OCI-LY7 (cell line): ENCODE data around the gene KPTN. TPM values are rescaled to one million over a fixed set of nuclear protein-coding genes. Genes with fewer than 3 reads are reported as not detected.
A peak's percentile ranks its signal among the peaks of the same experiment; 100 is the strongest.

Experiments
- BruUV-seq: library from RNA; stranded (reverse); fragments of 400-500 nt; replicated peaks from 2 replicates; lab custom pipeline; 2021; lab: Mats Ljungman, UMichigan
- CTCF ChIA-PET: fragments of 300-600 bp; sonication (Branson Sonifier 250); formaldehyde crosslinking; loops from one replicate; lab custom pipeline; 2022; ENCODE audit warnings: antibody characterized with exemption; ENCODE audit not compliant: unreplicated experiment; lab: Charles Lee
- POLR2A ChIA-PET: fragments of 300-600 bp; sonication (Branson Sonifier 250); formaldehyde crosslinking; loops from one replicate; lab custom pipeline; 2022; ENCODE audit warnings: antibody characterized with exemption; lab: Charles Lee
- DNase-seq: peaks from one replicate; pipeline ENCODE4 v3.0.0-alpha.2; 2015; ENCODE audit warnings: low spot score
- H2AFZ ChIP-seq: fragments of 200-600 bp; sonication (generic), shearing (Covaris generic); 2 replicates; pipeline ENCODE4 v1.6.1; 2014; ENCODE audit warnings: mild to moderate bottlenecking, antibody characterized with exemption, low read length, moderate library complexity
- H3K27ac ChIP-seq: fragments of 200-600 bp; sonication (generic); 2 replicates; pipeline ENCODE4 v1.5.1; 2014; ENCODE audit warnings: mixed run types, low read depth, mild to moderate bottlenecking, moderate library complexity, low read length, inconsistent platforms; ENCODE audit not compliant: poor library complexity, severe bottlenecking
- H3K36me3 ChIP-seq: fragments of 200-600 bp; sonication (generic); 2 replicates; pipeline ENCODE4 v1.6.1; 2014; ENCODE audit warnings: mild to moderate bottlenecking, antibody characterized with exemption, low read length, moderate library complexity, mixed read lengths; ENCODE audit not compliant: insufficient read depth
- H3K4me1 ChIP-seq: fragments of 200-600 bp; sonication (generic); 2 replicates; pipeline ENCODE4 v1.5.1; 2014; ENCODE audit warnings: mild to moderate bottlenecking, low read length; ENCODE audit not compliant: insufficient read depth, poor library complexity, severe bottlenecking
- H3K4me2 ChIP-seq: fragments of 200-600 bp; sonication (generic); 2 replicates; pipeline ENCODE4 v1.6.1; 2014; ENCODE audit warnings: mild to moderate bottlenecking, low read length
- H3K4me3 ChIP-seq: fragments of 200-600 bp; sonication (generic); 2 replicates; pipeline ENCODE4 v1.5.1; 2014; ENCODE audit warnings: mild to moderate bottlenecking, low read depth, low read length; ENCODE audit not compliant: poor library complexity, severe bottlenecking
- H3K79me2 ChIP-seq: fragments of 200-600 bp; sonication (generic); 2 replicates; pipeline ENCODE4 v1.6.1; 2016; ENCODE audit warnings: low read depth, mild to moderate bottlenecking, low read length, moderate library complexity, mixed read lengths; ENCODE audit not compliant: insufficient read depth
- H3K9me2 ChIP-seq: fragments of 200-600 bp; sonication (generic); 2 replicates; pipeline ENCODE4 v1.6.1; 2016; ENCODE audit warnings: mild to moderate bottlenecking, low read length, mixed read lengths; ENCODE audit not compliant: insufficient read depth
- H3K9me3 ChIP-seq: fragments of 200-600 bp; sonication (generic); 2 replicates; pipeline ENCODE4 v1.6.1; 2014; ENCODE audit warnings: mild to moderate bottlenecking, mixed run types, low read length, mixed read lengths
- H4K20me1 ChIP-seq: fragments of 200-600 bp; sonication (generic); 2 replicates; pipeline ENCODE4 v1.6.1; 2014; ENCODE audit warnings: mild to moderate bottlenecking, antibody characterized with exemption, low read length, moderate library complexity, mixed read lengths; ENCODE audit not compliant: insufficient read depth
- CTCF ChIP-seq: fragments of 200-600 bp; sonication (generic); conservative IDR thresholded peaks from 2 replicates; pipeline ENCODE4 v1.5.1; 2014; ENCODE audit warnings: mild to moderate bottlenecking, antibody characterized with exemption, low read length, moderate library complexity, mixed read lengths
- EZH2phosphoT487 ChIP-seq: fragments of 200-600 bp; sonication (generic); IDR thresholded peaks from 2 replicates; pipeline ENCODE4 v1.6.1; 2018; ENCODE audit warnings: low read depth, borderline replicate concordance, mild to moderate bottlenecking, mixed run types, antibody characterized with exemption, low read length, moderate library complexity, mixed read lengths
- intact Hi-C: fragments of 100-400 bp; cut with micrococcal nuclease; formaldehyde crosslinking; loops from one replicate; pipeline ENCODE4 v1.10.0; 2022; ENCODE audit not compliant: unreplicated experiment
- total RNA-seq, 2 experiments: library from RNA; depleted of rRNA in 1 of 2; stranded (reverse); fragments of >200 nt in 1 of 2; shearing (Covaris generic) in 1 of 2; gene quantifications; 2 replicates each; pipeline ENCODE4 v1.2.3, GENCODE V29; 2014 to 2022

KPTN gene
- total RNA-seq, 2 experiments from 2014 or later = 13.6 to 14.0 TPM

GRCh38 chr19:47432091-47432490, 51.9 kb downstream of the KPTN start:
- ChIA-PET POLR2A (no interaction called here), CTCF (no interaction called here)
- DNase-seq = no peak
- Histone ChIP-seq H2AFZ (no peak overlapping the region; the same call in 1 of the 2 replicates), H3K27ac (no peak overlapping the region), H3K9me3 (no peaks in the 10 kb centered on the region), H3K36me3 (no peaks in the 10 kb centered on the region), H3K79me2 (no peaks in the 10 kb centered on the region), H3K4me2 (no peak overlapping the region), H3K9me2 (no peaks in the 10 kb centered on the region), H4K20me1 (no peaks in the 10 kb centered on the region), H3K4me1 (peaks cover 33% of the 10 kb centered on the region), H3K4me3 (no peak overlapping the region)
- TF ChIP-seq CTCF (no peak), EZH2phosphoT487 (no peak)
- intact Hi-C loops = no loop called here
- BruUV-seq = no TSS peak

- H4K20me1 ChIP-seq = no peaks in the 10 kb centered on the region
- no peak overlapping the region for H2AFZ ChIP-seq
- H3K4me3 ChIP-seq = no peak overlapping the region
- ChIA-PET POLR2A (no interaction called here), CTCF (no interaction called here)
- no peaks in the 10 kb centered on the region for H3K9me3 ChIP-seq
- BruUV-seq = no TSS peak
- no peaks in the 10 kb centered on the region for H3K79me2 ChIP-seq
- H3K4me1 ChIP-seq = peaks cover 33% of the 10 kb centered on the region
- intact Hi-C loops = no loop called here
- H3K9me2 ChIP-seq = no peaks in the 10 kb centered on the region
- no peak for TF ChIP-seq CTCF
- no peak for TF ChIP-seq EZH2phosphoT487
- H3K27ac ChIP-seq = no peak overlapping the region
- no peak overlapping the region for H3K4me2 ChIP-seq
- no peaks in the 10 kb centered on the region for H3K36me3 ChIP-seq
- no peak for DNase-seq
Observed at GRCh38 chr19:47430041-47430802, 53.8 kb downstream of the KPTN start.

GRCh38 chr19:47429140-47429793, 54.8 kb downstream of the KPTN start:
- Histone ChIP-seq H3K4me1 (peaks cover 33% of the 10 kb centered on the region), H3K4me2 (peak overlapping the region; percentile 89; the same call in 1 of the 2 replicates), H3K9me2 (no peaks in the 10 kb centered on the region), H3K9me3 (no peaks in the 10 kb centered on the region), H3K4me3 (no peak overlapping the region), H4K20me1 (no peaks in the 10 kb centered on the region), H3K27ac (no peak overlapping the region), H2AFZ (no peak overlapping the region), H3K36me3 (no peaks in the 10 kb centered on the region), H3K79me2 (no peaks in the 10 kb centered on the region)
- CTCF ChIA-PET = interaction anchor here (1.1 to 1.6 kb wide), 2 partner anchors 8 to 80 kb away, joined by 4 to 9 read pairs; partner anchors contain the start of gene DHX34
- BruUV-seq = no TSS peak
- POLR2A ChIA-PET = interaction anchor here (0.6 kb wide), 1 partner anchor 114 kb away, joined by 4 read pairs; no protein-coding TSS in a partner anchor
- DNase-seq = no peak
- TF ChIP-seq CTCF (no peak), EZH2phosphoT487 (no peak)
- intact Hi-C loops = no loop called here
